Measurements from ENCODE around the gene WDR47.
"Not testable (repeated sequence)": the region's sequence is repeated elsewhere in the genome, so short reads cannot be mapped to it uniquely, and the experiment has no call there.

WDR47 gene

DNA sequence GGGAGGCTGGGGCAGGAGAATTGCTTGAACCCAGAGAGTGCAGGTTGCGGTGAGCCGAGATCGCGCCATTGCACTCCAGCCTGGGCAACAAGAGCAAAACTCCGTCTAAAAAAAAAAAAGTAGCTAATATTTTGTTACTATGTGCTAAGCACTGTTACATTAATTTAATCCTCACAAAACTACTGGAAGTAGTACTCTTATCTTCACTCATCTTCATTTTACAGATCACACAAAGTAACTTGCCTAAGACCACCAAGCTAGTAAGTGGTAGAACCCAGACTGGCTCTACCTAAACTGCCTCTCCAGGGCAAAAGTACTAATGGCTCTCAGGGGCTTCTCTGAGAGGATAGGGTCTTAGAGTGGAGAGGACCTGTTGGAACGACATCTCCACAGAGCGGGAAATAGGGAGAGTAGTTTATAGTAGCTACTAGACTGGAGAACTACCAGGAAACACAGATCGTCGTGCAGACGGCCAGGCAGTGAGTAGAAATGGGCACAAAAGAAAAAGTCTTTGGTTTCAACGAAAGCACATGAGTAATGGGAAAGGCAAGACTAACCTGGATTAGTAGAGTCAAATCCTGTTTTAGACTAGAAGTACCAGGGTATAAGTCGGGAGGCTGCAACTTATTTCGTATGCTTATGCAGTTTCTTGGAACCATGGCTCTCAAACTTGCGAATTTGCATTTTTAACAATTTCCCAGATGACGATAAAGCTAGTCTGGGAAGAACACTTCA, 80.0 kb downstream of the WDR47 start:
- no peak for DNase-seq

GRCh38 chr1:108961198-108961597, 80.7 kb downstream of the WDR47 start:
- DNase-seq: no peak

DNA sequence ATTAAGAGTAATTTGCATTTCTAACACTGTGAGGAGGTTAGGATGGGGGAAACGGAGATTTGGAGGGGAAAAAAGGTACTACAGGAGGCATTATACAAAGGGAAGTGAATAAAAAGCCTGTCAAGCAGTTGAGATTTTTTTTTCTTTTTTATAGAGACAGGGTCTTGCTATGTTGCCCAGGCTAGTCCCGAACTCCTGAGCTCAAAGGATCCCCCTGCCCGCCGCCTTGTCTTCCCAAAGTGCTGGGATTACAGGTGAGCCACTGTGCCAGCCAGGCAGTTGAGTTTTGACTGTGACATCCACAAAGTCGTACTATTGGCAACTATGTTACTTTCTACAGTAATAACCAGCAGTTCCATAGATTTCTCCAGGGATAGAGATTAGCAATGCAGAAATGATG, 81.2 kb downstream of the WDR47 start:
- no peak for DNase-seq

- DNase-seq: no peak
Measured at GRCh38 chr1:108957888-108958287, 84.0 kb downstream of the WDR47 start.

DNA sequence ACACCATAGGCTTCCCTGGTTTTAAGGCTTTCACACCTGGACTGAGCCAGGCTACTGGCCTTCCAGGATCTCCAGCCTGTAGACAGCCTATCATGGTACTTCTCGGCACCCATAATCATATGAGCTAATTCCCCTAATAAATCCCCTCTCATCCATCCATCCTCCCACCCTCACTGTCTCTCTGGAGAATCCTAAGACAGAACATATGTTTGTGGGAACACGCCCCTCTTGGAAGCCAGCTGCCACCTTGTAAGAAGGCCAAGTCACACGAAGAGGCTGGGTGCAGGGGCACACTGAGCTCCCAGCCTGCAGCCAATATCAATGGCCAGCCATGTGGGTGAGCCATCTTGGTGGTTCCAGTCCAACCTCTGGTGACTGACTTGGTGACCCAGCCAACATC, 86.0 kb downstream of the WDR47 start:
- DNase-seq: no peak

GRCh38 chr1:108955111-108955510, 86.8 kb downstream of the WDR47 start:
- no peak for DNase-seq

DNA sequence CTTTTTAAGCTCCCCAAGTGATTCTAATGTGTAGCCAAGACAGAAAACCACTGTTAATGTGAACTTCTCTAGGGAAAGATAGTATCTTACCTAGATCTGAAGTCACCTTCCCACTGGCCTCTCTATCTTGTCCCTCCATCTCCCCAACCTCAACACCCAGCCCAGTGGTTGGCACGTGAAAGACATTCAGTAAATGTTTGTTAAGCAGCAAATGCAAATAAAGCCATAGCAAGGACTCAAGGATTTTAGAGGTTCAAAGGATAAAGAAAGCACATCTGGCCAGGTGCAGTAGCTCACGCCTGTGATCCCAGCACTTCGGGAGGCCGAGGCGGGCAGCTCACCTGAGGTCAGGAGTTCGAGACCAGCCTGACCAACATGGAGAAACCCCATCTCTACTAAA, 88.5 kb downstream of the WDR47 start:
- no peak for DNase-seq

- no peak for DNase-seq
Measured at GRCh38 chr1:108951242-108951641, 90.7 kb downstream of the WDR47 start.

- no peak for DNase-seq
Measured at GRCh38 chr1:108949044-108949443, 92.9 kb downstream of the WDR47 start.

GRCh38 chr1:108947871-108948525, 93.9 kb downstream of the WDR47 start:
- DNase-seq: no peak

- no peak for DNase-seq
Measured at GRCh38 chr1:108936170-108936569, 105.7 kb downstream of the WDR47 start.

GRCh38 chr1:108933944-108934343, 108.0 kb downstream of the WDR47 start:
- no peak for DNase-seq

DNA sequence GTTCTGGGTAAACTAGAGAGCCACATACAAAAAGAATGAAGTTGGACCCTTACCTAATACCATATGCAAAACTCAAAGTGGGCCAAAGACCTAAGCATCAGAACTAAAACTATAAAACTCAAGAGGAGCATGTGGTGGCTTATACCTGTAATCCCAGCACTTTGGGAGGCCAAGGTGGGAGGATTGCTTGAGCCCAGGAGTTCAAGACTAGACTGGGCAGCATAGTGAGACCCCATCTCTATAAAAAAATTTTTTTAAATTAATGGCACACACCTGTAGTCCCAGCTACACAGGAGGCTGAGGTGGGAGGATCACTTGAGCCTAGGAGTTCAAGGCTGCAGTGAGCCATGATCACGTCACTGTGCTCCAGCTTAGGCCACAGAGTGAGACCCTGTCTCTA, 114.3 kb downstream of the WDR47 start:
- not testable (repeated sequence) for DNase-seq

DNA sequence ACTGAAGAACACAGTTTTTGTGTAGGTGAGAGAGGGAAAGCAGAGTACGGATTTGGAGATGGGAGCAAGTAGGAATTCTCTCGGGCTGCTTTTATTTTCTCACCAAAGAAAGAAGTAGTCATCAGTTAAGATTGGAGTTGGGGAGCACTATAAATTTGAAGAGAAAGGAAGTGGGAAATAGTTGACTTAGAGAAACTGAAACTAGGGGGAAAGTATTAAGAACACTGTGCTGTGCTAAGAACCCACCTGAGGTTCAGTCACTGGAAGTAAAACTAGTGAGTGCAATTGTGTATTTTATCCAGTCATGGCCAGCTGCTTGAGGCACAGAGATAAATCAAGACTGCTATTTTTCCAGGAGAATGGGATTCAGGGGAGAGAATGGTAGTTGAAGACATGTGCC, 116.0 kb downstream of the WDR47 start:
- no peak for DNase-seq

Measured in cortex of kidney (tissue), 1 donor.